ENCODE data around the gene SERPINB10. TPM values are rescaled to one million over a fixed set of nuclear protein-coding genes. Genes with fewer than 3 reads are reported as not detected.

The SERPINB10 gene
- total and polyA plus RNA-seq, 2 experiments from 2014 or later, result 0.93 TPM; not detected in 1

- no peak for TF ChIP-seq EZH2phosphoT487 (IDR thresholded peaks at IDR 0.05; ENCODE audit: low read depth, severe bottlenecking, unreplicated experiment)
- TF ChIP-seq, protein P1, sequence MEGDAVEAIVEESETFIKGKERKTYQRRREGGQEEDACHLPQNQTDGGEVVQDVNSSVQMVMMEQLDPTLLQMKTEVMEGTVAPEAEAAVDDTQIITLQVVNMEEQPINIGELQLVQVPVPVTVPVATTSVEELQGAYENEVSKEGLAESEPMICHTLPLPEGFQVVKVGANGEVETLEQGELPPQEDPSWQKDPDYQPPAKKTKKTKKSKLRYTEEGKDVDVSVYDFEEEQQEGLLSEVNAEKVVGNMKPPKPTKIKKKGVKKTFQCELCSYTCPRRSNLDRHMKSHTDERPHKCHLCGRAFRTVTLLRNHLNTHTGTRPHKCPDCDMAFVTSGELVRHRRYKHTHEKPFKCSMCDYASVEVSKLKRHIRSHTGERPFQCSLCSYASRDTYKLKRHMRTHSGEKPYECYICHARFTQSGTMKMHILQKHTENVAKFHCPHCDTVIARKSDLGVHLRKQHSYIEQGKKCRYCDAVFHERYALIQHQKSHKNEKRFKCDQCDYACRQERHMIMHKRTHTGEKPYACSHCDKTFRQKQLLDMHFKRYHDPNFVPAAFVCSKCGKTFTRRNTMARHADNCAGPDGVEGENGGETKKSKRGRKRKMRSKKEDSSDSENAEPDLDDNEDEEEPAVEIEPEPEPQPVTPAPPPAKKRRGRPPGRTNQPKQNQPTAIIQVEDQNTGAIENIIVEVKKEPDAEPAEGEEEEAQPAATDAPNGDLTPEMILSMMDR (IDR thresholded peaks at IDR 0.05; ENCODE audit: poor library complexity), result no peak
- TF ChIP-seq EZH2 (IDR thresholded peaks at IDR 0.05; ENCODE audit: borderline replicate concordance), result no peak
- no peaks in the 10 kb centered on the region for H3K27me3 ChIP-seq
- no peaks in the 10 kb centered on the region for H3K4me1 ChIP-seq (ENCODE audit: insufficient read depth)
- DNase-seq (ENCODE audit: low spot score), result no peak
- H3K9me2 ChIP-seq (replicated peaks; ENCODE audit: insufficient read depth), result no peaks in the 10 kb centered on the region
- no peaks in the 10 kb centered on the region for H3K36me3 ChIP-seq (replicated peaks; ENCODE audit: insufficient read depth, low read depth)
- H3K27ac ChIP-seq, result no peak overlapping the region
- no peaks in the 10 kb centered on the region for H3K9me3 ChIP-seq (ENCODE audit: low read depth)
- no peak overlapping the region for H2AFZ ChIP-seq
- WGBS (ENCODE audit: low lambda C conversion rate, missing lambda C conversion rate), result 75% methylated on average over 4 of the region's 4 CpGs
- no peak overlapping the region for H3K4me3 ChIP-seq
- H4K20me1 ChIP-seq (ENCODE audit: insufficient read depth, poor library complexity, severe bottlenecking), result no peaks in the 10 kb centered on the region
- H3K4me2 ChIP-seq, result no peak overlapping the region
- H3K79me2 ChIP-seq, result no peaks in the 10 kb centered on the region
Measured at GRCh38 chr18:63897072-63897471, 10.7 kb upstream of the SERPINB10 start.

- no peaks in the 10 kb centered on the region for H3K27me3 ChIP-seq
- no peaks in the 10 kb centered on the region for H3K79me2 ChIP-seq
- no peaks in the 10 kb centered on the region for H3K36me3 ChIP-seq (replicated peaks; ENCODE audit: insufficient read depth, low read depth)
- H3K4me1 ChIP-seq (ENCODE audit: insufficient read depth), result no peaks in the 10 kb centered on the region
- no peaks in the 10 kb centered on the region for H4K20me1 ChIP-seq (ENCODE audit: insufficient read depth, poor library complexity, severe bottlenecking)
- TF ChIP-seq, protein P1 (IDR thresholded peaks at IDR 0.05; ENCODE audit: poor library complexity), result no peak
- TF ChIP-seq EZH2phosphoT487 (IDR thresholded peaks at IDR 0.05; ENCODE audit: low read depth, severe bottlenecking, unreplicated experiment), result no peak
- no peak for DNase-seq (ENCODE audit: low spot score)
- H2AFZ ChIP-seq, result no peak overlapping the region
- H3K9me3 ChIP-seq (ENCODE audit: low read depth), result no peaks in the 10 kb centered on the region
- no peak overlapping the region for H3K27ac ChIP-seq
- no peak overlapping the region for H3K4me3 ChIP-seq
- no peak overlapping the region for H3K4me2 ChIP-seq
- H3K9me2 ChIP-seq (replicated peaks; ENCODE audit: insufficient read depth), result no peaks in the 10 kb centered on the region
Measured at GRCh38 chr18:63899206-63899605, 8.6 kb upstream of the SERPINB10 start.

DNA sequence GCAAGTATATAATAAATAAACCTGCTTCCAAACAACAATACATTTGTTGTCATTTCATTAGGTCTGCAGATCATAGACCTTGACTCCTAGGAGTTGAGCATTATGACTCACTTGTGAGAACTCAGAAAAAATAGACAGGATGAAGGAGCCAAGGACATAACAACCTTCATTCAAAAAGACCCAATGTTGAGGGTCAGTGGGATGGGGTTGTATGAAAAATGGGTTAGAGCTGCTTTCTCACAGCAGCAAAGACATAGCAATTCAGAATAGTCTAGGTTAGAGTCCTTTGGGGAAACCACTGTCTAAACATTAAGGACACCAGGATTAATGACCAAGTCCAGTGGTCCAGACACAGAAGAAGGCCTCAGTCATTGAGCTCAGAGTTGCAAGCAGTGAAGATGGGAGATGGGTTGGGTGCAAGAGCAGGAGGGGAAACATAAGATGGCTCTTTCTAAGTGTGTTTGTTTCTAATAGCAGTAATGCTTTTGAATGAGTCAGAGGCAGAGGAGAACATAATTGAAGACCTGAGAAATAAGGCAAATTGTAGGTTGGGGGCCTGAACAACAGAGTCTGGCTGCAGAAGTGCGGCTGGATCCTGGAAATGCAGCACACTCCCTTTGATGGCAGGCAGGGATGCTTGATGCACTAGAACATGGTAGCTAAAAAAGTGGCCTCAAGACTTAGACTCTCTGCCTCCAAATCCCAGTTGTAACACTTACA lies 3.7 kb upstream of the SERPINB10 start:
- Histone ChIP-seq H3K36me3 (replicated peaks; ENCODE audit: insufficient read depth, low read depth) (no peaks in the 10 kb centered on the region), H3K4me2 (no peak overlapping the region), H3K79me2 (no peaks in the 10 kb centered on the region), H3K27me3 (no peaks in the 10 kb centered on the region), H3K4me1 (ENCODE audit: insufficient read depth) (no peaks in the 10 kb centered on the region), H3K4me3 (no peak overlapping the region), H3K27ac (no peak overlapping the region), H3K9me3 (ENCODE audit: low read depth) (no peaks in the 10 kb centered on the region), H4K20me1 (ENCODE audit: insufficient read depth, poor library complexity, severe bottlenecking) (no peaks in the 10 kb centered on the region), H3K9me2 (replicated peaks; ENCODE audit: insufficient read depth) (no peaks in the 10 kb centered on the region), H2AFZ (no peak overlapping the region)
- TF ChIP-seq, protein P1 (IDR thresholded peaks at IDR 0.05; ENCODE audit: poor library complexity), result no peak
- no peak for TF ChIP-seq EZH2 (IDR thresholded peaks at IDR 0.05; ENCODE audit: borderline replicate concordance)
- TF ChIP-seq EZH2phosphoT487 (IDR thresholded peaks at IDR 0.05; ENCODE audit: low read depth, severe bottlenecking, unreplicated experiment), result no peak
- no peak for DNase-seq (ENCODE audit: low spot score)
- 93% methylated on average over 1 of the region's 1 CpG for WGBS (ENCODE audit: low lambda C conversion rate, missing lambda C conversion rate)

Data from hepatocyte (in vitro differentiated cells).